Activated T-helper 1 cell treated with anti-CD3 and anti-CD28 coated beads, Interleukin-12 subunit alpha, Interleukin-12 subunit beta, Interleukin-2, Interleukin-4 antibody, amounts not matched to agents 30 ng/mL and 10 ng/mL and 1 ng/mL, durations not matched to agents 14 hours and 24 hours and 36 hours (primary cell): ENCODE results near the gene PSMD5. TPM values are rescaled to one million over a fixed set of nuclear protein-coding genes. Genes with fewer than 3 reads are reported as not detected.

Experiments used
- DNase-seq: peaks from one replicate; pipeline ENCODE4 v3.0.0; 2021; ENCODE audit warnings: low spot score
- H3K27ac Mint-ChIP-seq: one replicate; pipeline ENCODE4 v1.8.0; 2021; ENCODE audit warnings: mild to moderate bottlenecking, mixed read lengths
- H3K27me3 Mint-ChIP-seq: one replicate; pipeline ENCODE4 v1.8.0; 2022; ENCODE audit warnings: mild to moderate bottlenecking, moderate library complexity, mixed read lengths; ENCODE audit not compliant: insufficient read depth
- H3K36me3 Mint-ChIP-seq: one replicate; pipeline ENCODE4 v1.8.0; 2021; ENCODE audit warnings: low read depth, mixed read lengths
- H3K4me1 Mint-ChIP-seq: one replicate; pipeline ENCODE4 v1.8.0; 2021; ENCODE audit warnings: low read depth, mixed read lengths
- H3K4me3 Mint-ChIP-seq: one replicate; pipeline ENCODE4 v1.8.0; 2021; ENCODE audit warnings: mild to moderate bottlenecking, moderate library complexity, mixed read lengths
- H3K9me3 Mint-ChIP-seq: one replicate; pipeline ENCODE4 v1.8.0; 2021; ENCODE audit warnings: mixed read lengths
- intact Hi-C: fragments of 100-400 bp; cut with micrococcal nuclease; formaldehyde crosslinking; loops from one replicate; pipeline ENCODE4 v1.15.1; 2024
- total RNA-seq: library from RNA; stranded (reverse); gene quantifications from 2 replicates; pipeline ENCODE4 v1.2.3, GENCODE V29; 2022

PSMD5 gene
- total RNA-seq, 1 donor from 2014 or later = 57.7 TPM

DNA sequence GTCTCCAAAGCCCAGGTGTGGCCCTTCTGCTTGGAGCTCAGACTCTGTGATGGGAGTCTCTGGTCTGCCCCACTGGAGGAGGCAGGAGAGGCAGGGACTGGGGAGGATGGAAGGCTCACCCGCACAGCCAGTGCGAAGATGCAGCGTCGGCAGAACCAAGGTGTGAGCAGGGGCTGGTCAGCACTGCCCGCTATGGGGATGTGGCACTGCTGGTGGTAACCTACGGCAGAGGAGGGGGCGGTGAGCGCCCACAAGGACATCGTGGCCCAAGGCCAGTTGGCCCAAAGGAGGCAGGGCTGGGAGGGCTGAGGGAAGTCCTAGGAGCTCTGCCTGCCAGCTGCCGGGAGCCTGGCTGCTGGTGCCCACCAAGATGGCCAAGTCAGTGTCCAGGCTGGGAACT lies 27.0 kb upstream of the PSMD5 start:
- Mint-ChIP-seq H3K4me3 (peak overlapping the region; percentile 88), H3K27me3 (no peaks in the 10 kb centered on the region), H3K9me3 (no peaks in the 10 kb centered on the region), H3K27ac (peak overlapping the region; percentile 78), H3K4me1 (peaks cover 57% of the 10 kb centered on the region), H3K36me3 (peaks cover 53% of the 10 kb centered on the region)
- intact Hi-C loops = loop anchor here (2.0 to 5.0 kb wide), 3 partner anchors 67 to 205 kb away; partner anchors contain the start of gene CNTRL
- DNase-seq = no peak

DNA sequence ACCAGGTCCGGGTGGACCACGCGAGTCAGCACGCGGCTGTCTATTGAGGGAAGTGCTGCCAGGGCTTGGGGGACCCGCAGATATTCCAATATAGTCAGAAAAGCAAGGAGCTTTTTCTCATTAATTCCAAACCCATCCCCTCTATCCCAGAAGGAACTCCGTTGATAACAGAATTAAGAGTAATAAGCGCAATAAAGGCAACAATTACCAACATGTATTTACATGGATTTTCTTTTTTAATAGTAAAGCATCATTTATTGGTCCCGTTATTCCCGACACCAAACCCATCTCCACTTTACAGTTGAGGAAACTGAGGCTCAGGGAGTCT lies 26.6 kb upstream of the PSMD5 start:
- Mint-ChIP-seq H3K4me1 (peaks cover 53% of the 10 kb centered on the region), H3K9me3 (no peaks in the 10 kb centered on the region), H3K36me3 (peaks cover 49% of the 10 kb centered on the region), H3K4me3 (peak overlapping the region; percentile 88), H3K27ac (peak overlapping the region; percentile 91), H3K27me3 (no peaks in the 10 kb centered on the region)
- DNase-seq = no peak
- intact Hi-C loops = loop anchor here (2.0 to 5.0 kb wide), 3 partner anchors 67 to 205 kb away; partner anchors contain the start of gene CNTRL

DNA sequence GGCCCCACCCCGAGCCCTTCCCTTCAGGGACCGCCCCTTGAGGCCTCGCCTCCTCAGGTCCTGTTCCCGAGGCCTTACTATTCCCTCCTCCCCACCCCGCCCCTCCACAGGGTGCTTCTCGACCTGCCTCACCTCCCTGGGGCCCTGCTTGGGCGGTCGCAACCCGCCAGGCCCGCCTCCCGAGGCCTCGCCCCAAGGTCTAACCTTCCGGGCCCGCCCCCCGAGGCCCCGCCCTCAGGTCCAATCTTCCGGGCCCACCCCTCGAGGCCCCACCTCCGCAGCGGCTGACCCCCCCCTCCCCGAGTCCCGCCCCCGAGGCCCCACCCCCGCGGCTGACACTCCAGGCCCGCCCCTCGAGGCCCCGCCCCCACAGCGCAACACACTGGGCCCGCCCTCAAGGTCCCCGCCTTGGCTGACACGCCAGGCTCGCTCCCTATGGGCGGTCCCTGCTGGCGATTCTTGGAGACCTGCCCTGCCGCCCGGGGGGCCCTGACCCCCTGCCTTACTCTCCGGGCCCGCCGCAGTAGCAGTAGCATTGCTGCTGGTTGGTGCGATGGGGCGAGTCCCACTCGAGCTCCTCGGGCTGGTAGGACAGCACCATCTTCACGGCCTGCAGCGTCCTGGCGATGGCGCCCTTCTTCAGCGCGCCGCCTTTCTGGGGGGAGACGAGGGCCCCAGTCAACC lies 26.1 kb upstream of the PSMD5 start:
- intact Hi-C loops = loop anchor here (1.0 to 5.0 kb wide), 12 partner anchors 7 to 333 kb away; partner anchors contain the start of genes CNTRL, FBXW2, MEGF9 and TRAF1
- H3K36me3 Mint-ChIP-seq = peaks cover 48% of the 10 kb centered on the region
- no peaks in the 10 kb centered on the region for H3K9me3 Mint-ChIP-seq
- peak; percentile 93 for DNase-seq
- H3K4me1 Mint-ChIP-seq = peaks cover 48% of the 10 kb centered on the region
- peak overlapping the region; percentile 91 for H3K27ac Mint-ChIP-seq
- peak overlapping the region; percentile 88 for H3K4me3 Mint-ChIP-seq
- H3K27me3 Mint-ChIP-seq = no peaks in the 10 kb centered on the region

DNA sequence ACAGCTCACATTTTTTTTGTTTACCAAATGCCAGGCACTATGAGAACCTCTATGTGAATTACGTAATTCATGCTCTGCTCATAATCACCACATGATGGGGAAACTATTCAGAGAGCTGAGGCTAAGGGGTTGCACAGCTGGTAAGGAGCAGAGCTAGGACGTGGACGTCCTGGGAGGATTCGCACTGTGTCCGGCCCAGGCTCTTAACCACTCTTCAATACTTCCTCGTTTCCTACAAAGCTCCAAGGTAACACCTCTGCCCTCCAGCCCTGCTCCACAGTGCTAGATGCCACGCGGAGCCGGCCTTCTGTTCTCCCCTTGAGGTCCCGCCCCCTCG lies 25.6 kb upstream of the PSMD5 start:
- peaks cover 44% of the 10 kb centered on the region for H3K36me3 Mint-ChIP-seq
- peak overlapping the region; percentile 49 for H3K27ac Mint-ChIP-seq
- DNase-seq = no peak
- no peaks in the 10 kb centered on the region for H3K27me3 Mint-ChIP-seq
- intact Hi-C loops = loop anchor here (1.0 to 5.0 kb wide), 12 partner anchors 8 to 334 kb away; partner anchors contain the start of genes CNTRL, FBXW2, MEGF9 and TRAF1
- peak overlapping the region; percentile 75 for H3K4me3 Mint-ChIP-seq
- H3K4me1 Mint-ChIP-seq = peaks cover 43% of the 10 kb centered on the region
- no peaks in the 10 kb centered on the region for H3K9me3 Mint-ChIP-seq

DNA sequence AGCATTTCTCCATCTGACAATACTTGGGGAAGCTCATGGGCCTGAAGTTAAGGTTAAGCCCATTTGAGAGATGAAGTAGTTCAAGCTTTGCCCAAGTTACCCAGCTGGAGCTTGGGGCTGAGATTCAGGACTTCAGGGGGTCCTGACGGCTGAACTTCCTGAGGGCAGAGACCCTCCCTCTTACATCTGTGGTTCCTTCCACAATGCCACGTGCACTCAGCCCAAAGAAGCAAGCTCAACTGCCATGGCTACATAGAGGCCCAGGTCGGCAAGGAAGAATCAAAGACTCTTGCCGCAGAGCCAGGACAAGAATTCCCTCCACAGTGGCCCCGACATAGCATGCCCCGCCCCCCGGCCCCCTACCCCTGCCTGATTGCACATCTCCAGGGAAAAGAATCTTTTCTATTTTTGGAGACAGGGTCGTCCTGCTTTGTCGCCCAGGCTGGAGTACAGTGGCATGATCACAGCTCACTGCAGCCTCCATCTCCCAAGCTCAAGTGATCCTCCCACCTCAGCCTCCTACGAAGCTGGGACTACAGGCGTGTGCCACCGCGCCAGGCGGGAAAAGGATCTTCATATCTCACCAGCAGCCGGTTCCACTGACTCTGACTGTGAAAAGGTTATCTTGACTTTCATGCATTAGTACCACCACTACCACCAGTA lies 25.1 kb upstream of the PSMD5 start:
- intact Hi-C loops = loop anchor here (1.0 to 5.0 kb wide), 12 partner anchors 8 to 334 kb away; partner anchors contain the start of genes CNTRL, FBXW2, MEGF9 and TRAF1
- no peaks in the 10 kb centered on the region for H3K27me3 Mint-ChIP-seq
- no peaks in the 10 kb centered on the region for H3K9me3 Mint-ChIP-seq
- peak overlapping the region; percentile 49 for H3K27ac Mint-ChIP-seq
- H3K36me3 Mint-ChIP-seq = peaks cover 43% of the 10 kb centered on the region
- peak overlapping the region; percentile 75 for H3K4me3 Mint-ChIP-seq
- DNase-seq = no peak
- peaks cover 38% of the 10 kb centered on the region for H3K4me1 Mint-ChIP-seq

DNA sequence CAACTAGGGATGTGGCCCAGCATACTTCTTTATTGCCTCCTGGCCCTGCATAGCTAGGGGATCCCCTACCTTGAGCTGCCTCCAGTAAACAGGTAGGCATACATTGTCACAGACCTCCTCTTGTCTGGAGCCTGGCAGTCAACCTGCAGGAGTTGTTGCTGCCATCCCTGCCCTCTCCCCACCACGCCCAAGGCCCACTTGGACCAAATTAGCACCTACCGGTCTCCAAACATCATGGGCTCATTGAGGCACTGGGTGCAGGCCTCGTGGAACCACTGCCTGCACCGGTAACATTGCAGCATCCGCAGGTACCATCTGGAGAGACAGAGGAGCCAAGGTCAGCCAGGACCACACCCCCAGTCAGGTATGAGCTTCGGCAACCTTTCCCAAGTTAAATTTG lies 23.9 kb upstream of the PSMD5 start:
- no peak for DNase-seq
- intact Hi-C loops = loop anchor here (5.0 kb wide), 1 partner anchor 109 kb away; no protein-coding TSS in a partner anchor
- H3K9me3 Mint-ChIP-seq = no peaks in the 10 kb centered on the region
- peaks cover 27% of the 10 kb centered on the region for H3K4me1 Mint-ChIP-seq
- no peaks in the 10 kb centered on the region for H3K27me3 Mint-ChIP-seq
- no peak overlapping the region for H3K4me3 Mint-ChIP-seq
- H3K27ac Mint-ChIP-seq = no peak overlapping the region
- peaks cover 40% of the 10 kb centered on the region for H3K36me3 Mint-ChIP-seq

DNA sequence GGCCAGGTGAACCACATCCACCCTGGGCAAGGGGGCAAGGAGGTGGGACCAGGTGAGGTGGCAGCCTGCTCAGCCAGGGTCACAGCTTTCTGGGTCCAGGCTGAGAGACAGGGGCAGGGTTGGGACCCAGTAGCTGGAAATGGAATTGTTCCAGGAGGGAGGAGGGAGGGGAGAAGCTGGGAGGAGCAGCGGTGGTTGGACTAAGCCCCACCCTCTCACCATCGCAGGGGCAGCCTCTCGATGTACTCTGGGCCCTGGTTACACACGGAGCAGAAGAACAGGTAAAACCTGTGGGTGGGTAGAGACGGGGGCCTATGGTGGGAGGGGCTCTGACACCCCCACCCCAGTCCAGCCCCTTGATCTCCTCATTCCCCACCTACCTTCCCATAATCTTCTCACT lies 23.1 kb upstream of the PSMD5 start:
- H3K36me3 Mint-ChIP-seq = peaks cover 47% of the 10 kb centered on the region
- peaks cover 27% of the 10 kb centered on the region for H3K4me1 Mint-ChIP-seq
- no peak overlapping the region for H3K4me3 Mint-ChIP-seq
- no peak overlapping the region for H3K27ac Mint-ChIP-seq
- intact Hi-C loops = loop anchor here (5.0 kb wide), 1 partner anchor 109 kb away; no protein-coding TSS in a partner anchor
- H3K9me3 Mint-ChIP-seq = no peaks in the 10 kb centered on the region
- H3K27me3 Mint-ChIP-seq = no peaks in the 10 kb centered on the region
- no peak for DNase-seq

DNA sequence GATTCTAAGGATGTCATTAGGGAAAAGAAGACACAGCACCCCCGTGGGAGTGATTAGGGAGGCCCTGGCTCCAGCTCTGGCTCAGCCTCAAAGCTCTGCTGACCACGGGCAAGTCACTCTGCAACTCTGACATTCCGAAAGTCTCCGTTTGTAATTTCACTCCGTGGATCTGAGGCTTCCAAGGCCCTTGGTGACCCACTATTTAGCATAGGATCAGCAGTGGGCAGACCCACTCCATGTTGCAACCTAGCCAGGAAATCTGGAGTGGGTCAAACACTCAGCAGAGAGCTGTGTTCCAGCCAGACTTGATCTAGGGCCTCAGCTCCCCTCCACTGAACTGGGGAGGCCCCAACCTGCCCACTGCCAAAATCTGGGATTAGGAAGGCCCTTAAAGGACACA lies 22.5 kb upstream of the PSMD5 start:
- Mint-ChIP-seq H3K27ac (no peak overlapping the region), H3K9me3 (no peaks in the 10 kb centered on the region), H3K4me1 (peaks cover 25% of the 10 kb centered on the region), H3K27me3 (no peaks in the 10 kb centered on the region), H3K36me3 (peaks cover 53% of the 10 kb centered on the region), H3K4me3 (no peak overlapping the region)
- intact Hi-C loops = loop anchor here (5.0 kb wide), 1 partner anchor 108 kb away; no protein-coding TSS in a partner anchor
- no peak for DNase-seq

DNA sequence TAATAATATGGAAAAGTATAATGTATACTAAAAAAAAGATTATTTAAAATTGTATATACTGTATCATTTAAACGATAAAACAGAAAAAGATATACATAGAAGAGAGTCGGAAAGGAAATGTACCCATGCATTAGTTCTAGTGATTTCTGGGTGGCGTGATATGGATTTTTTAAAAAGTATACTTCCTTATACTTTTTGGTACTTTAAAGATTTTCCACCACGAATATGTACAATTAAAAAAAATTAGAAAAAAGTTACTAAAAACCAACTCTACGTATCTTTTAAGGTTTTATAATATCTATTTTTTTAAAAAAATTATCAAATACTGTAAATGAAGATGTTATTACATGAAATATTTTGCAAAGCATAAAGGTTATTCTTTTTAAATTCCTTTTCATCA lies 22.0 kb upstream of the PSMD5 start:
- Mint-ChIP-seq H3K4me3 (no peak overlapping the region), H3K36me3 (peaks cover 54% of the 10 kb centered on the region), H3K27me3 (no peaks in the 10 kb centered on the region), H3K4me1 (peaks cover 23% of the 10 kb centered on the region), H3K9me3 (no peaks in the 10 kb centered on the region), H3K27ac (no peak overlapping the region)
- intact Hi-C loops = loop anchor here (5.0 kb wide), 1 partner anchor 107 kb away; no protein-coding TSS in a partner anchor
- DNase-seq = no peak

DNA sequence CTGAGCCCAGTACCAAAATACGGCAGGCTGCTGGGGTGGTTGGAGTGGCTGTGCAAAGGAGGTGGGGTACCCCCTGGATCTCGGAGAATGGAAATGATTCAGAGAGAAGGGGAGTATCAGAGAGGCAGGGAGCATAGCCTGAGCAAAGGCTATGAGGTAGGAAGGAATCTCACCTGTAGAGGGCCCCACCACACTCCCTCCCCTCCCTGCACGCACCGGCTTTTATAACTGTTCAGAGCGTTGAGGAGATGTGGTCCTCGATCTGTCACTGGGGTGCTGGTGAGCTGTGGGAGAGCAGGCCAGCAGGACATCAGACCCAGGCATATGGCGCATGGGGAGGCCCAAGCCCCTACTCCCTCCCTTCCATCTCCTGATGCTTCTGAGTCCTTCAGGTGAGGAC lies 21.1 kb upstream of the PSMD5 start:
- H3K27me3 Mint-ChIP-seq = no peaks in the 10 kb centered on the region
- H3K36me3 Mint-ChIP-seq = peaks cover 57% of the 10 kb centered on the region
- H3K9me3 Mint-ChIP-seq = no peaks in the 10 kb centered on the region
- H3K27ac Mint-ChIP-seq = no peak overlapping the region
- intact Hi-C loops = no loop called here
- no peak for DNase-seq
- H3K4me3 Mint-ChIP-seq = no peak overlapping the region
- peaks cover 14% of the 10 kb centered on the region for H3K4me1 Mint-ChIP-seq

DNA sequence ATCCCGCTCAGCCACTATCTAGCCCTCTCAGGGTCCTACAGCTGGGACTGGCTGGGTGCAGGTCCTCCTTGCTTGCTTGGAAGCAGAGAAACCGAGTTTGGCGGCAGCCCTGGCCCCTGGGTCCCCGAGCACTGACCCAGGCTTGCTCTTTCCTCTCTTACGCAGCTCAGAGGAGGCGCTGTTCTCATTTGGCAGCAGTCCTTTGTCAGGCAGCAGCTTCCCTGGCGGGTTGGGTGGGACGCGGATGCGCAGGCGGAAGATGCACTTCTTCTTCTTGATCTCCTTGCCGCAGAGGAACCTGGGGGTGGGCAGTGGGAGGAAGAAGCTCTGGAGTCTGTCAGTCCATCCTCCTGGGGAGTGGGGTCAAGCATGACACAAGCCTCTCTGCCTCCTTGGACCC lies 19.7 kb upstream of the PSMD5 start:
- DNase-seq = no peak
- Mint-ChIP-seq H3K27ac (no peak overlapping the region), H3K36me3 (peaks cover 63% of the 10 kb centered on the region), H3K4me3 (no peak overlapping the region), H3K27me3 (no peaks in the 10 kb centered on the region), H3K9me3 (no peaks in the 10 kb centered on the region), H3K4me1 (peaks cover 8% of the 10 kb centered on the region)
- intact Hi-C loops = no loop called here

DNA sequence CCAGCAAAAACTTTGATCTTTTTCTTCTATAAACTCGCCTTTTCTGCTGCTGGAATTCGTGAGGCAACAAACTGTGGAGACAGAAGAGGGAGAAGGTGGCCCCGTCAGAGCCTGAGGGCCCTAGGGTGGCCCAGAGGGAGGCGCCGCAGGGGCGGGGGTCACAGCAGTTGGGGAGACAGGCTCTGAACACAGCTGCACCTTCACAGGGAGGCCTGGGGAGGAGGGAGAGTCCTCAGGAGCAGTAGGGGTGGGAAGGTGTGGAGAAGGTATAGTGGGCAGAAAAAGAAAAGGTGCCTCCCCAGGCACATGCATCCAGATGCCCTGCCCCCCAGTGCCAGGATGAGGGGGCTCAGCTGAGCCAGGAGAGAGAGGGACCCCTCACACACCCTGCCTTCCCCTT lies 19.2 kb upstream of the PSMD5 start:
- no peaks in the 10 kb centered on the region for H3K9me3 Mint-ChIP-seq
- intact Hi-C loops = no loop called here
- H3K27ac Mint-ChIP-seq = no peak overlapping the region
- no peak overlapping the region for H3K4me3 Mint-ChIP-seq
- H3K27me3 Mint-ChIP-seq = no peaks in the 10 kb centered on the region
- H3K36me3 Mint-ChIP-seq = peaks cover 66% of the 10 kb centered on the region
- peaks cover 8% of the 10 kb centered on the region for H3K4me1 Mint-ChIP-seq
- no peak for DNase-seq

DNA sequence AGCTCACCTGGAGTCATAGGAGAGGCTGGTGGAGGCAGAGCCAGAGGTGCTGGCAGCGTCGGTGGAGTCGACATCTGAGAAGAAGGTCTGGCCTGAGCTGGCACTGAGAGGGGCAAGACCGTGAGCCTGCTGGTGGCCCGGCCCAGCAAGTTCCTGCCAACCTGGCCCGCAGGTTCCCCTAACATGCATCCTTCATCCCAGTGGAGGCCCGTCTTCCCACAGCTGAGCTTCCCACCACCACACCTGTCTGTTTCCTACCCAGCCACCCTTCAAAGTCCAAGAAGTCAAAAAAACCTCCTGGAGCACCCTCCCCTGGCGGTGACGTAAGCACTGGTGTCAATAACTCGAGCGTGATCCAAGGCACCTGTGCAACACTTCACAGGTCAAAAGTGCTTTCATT lies 17.4 kb upstream of the PSMD5 start:
- Mint-ChIP-seq H3K4me1 (no peaks in the 10 kb centered on the region), H3K9me3 (no peaks in the 10 kb centered on the region), H3K36me3 (peaks cover 56% of the 10 kb centered on the region), H3K4me3 (no peak overlapping the region), H3K27me3 (no peaks in the 10 kb centered on the region), H3K27ac (no peak overlapping the region)
- DNase-seq = no peak
- intact Hi-C loops = no loop called here
